HepG2 (cell line): ENCODE data around the gene PRR15L. TPM values are rescaled to one million over a fixed set of nuclear protein-coding genes. Genes with fewer than 3 reads are reported as not detected.

Experiments
- ATF4 ChIP-seq, 2 experiments: fragments of 450-650 bp in 1 of 2; sonication (generic) in 1 of 2; formaldehyde crosslinking; IDR thresholded peaks; 2 replicates each; pipeline versions ENCODE4 v1.5.0 to v1.8.0; 2020 to 2022; ENCODE audit warnings: mild to moderate bottlenecking in 1 of 2, missing genetic modification reagents in 1 of 2
- DPF2 ChIP-seq: sonication (generic); formaldehyde crosslinking; IDR thresholded peaks from 2 replicates; pipeline ENCODE4 v1.4.0; 2020; ENCODE audit warnings: mild to moderate bottlenecking, low read depth, missing genetic modification reagents, borderline replicate concordance
- ERF ChIP-seq: IDR thresholded peaks from 2 replicates; pipeline ENCODE4 v1.6.1; 2018; ENCODE audit warnings: missing biosample characterization, missing genetic modification reagents
- GMEB2 ChIP-seq: IDR thresholded peaks from 2 replicates; pipeline ENCODE4 v1.6.1; 2016; ENCODE audit warnings: missing biosample characterization, missing genetic modification reagents, low read depth
- GTF3A ChIP-seq: sonication (generic); formaldehyde crosslinking; conservative IDR thresholded peaks from 2 replicates; pipeline ENCODE4 v1.4.0; 2020; ENCODE audit warnings: mild to moderate bottlenecking, missing genetic modification reagents
- HMG20A ChIP-seq: IDR thresholded peaks from 2 replicates; pipeline ENCODE4 v1.6.1; 2016; ENCODE audit warnings: borderline replicate concordance
- HNF4A ChIP-seq: sonication (generic); formaldehyde crosslinking; IDR thresholded peaks from 2 replicates; pipeline ENCODE4 v1.4.0; 2020; ENCODE audit warnings: missing genetic modification reagents
- HNRNPUL1 ChIP-seq: fragments of 200-400 bp; formaldehyde crosslinking; IDR thresholded peaks from 2 replicates; pipeline ENCODE4 v1.6.1; 2017; ENCODE audit warnings: low read depth, mild to moderate bottlenecking, low read length, moderate library complexity
- KLF12 ChIP-seq: sonication (generic); formaldehyde crosslinking; IDR thresholded peaks from 2 replicates; pipeline ENCODE4 v1.4.0; 2020; ENCODE audit warnings: missing genetic modification reagents, borderline replicate concordance
- KLF16 ChIP-seq, 2 experiments: sonication (generic) in 1 of 2; formaldehyde crosslinking in 1 of 2; IDR thresholded peaks; 2 replicates each; pipeline versions ENCODE4 v1.6.1 to v1.8.0; 2016 to 2023; ENCODE audit warnings: missing genetic modification reagents in 2 of 2, missing compliant biosample characterization in 1 of 2
- MAF1 ChIP-seq: sonication (generic); formaldehyde crosslinking; IDR thresholded peaks from 2 replicates; pipeline ENCODE4 v1.5.0; 2020; ENCODE audit warnings: missing genetic modification reagents, borderline replicate concordance
- NR0B2 ChIP-seq: sonication (generic); formaldehyde crosslinking; IDR thresholded peaks from 2 replicates; pipeline ENCODE4 v1.4.0; 2020; ENCODE audit warnings: mild to moderate bottlenecking, missing genetic modification reagents
- NR2F2 ChIP-seq: IDR thresholded peaks from 2 replicates; pipeline ENCODE4 v1.6.1; 2012; ENCODE audit warnings: low read depth, inconsistent platforms, borderline replicate concordance
- NR2F6 ChIP-seq, 2 experiments: IDR thresholded peaks; 2 replicates each; pipeline ENCODE4 v1.6.1; 2016; ENCODE audit warnings: antibody characterized with exemption in 1 of 2, mild to moderate bottlenecking in 1 of 2
- RXRB ChIP-seq: IDR thresholded peaks from 2 replicates; pipeline ENCODE4 v1.6.1; 2016; ENCODE audit warnings: borderline replicate concordance, missing genetic modification reagents, missing compliant biosample characterization
- SMC3 ChIP-seq: IDR thresholded peaks from 2 replicates; pipeline ENCODE4 v1.6.1; 2011; ENCODE audit warnings: low read length, improper control_type of control experiment
- TOE1 ChIP-seq: sonication (generic); formaldehyde crosslinking; IDR thresholded peaks from 2 replicates; pipeline ENCODE4 v1.4.0; 2020; ENCODE audit warnings: mild to moderate bottlenecking, missing genetic modification reagents
- YY1 ChIP-seq: IDR thresholded peaks from 2 replicates; pipeline ENCODE4 v1.6.1; 2011; ENCODE audit warnings: low read length, low read depth, moderate library complexity, mild to moderate bottlenecking; ENCODE audit not compliant: insufficient read depth, insufficient replicate concordance
- ZBTB2 ChIP-seq: sonication (generic); formaldehyde crosslinking; IDR thresholded peaks from 2 replicates; pipeline ENCODE4 v1.8.0; 2022; ENCODE audit warnings: low read depth, missing genetic modification reagents
- ZFP91 ChIP-seq: sonication (generic); formaldehyde crosslinking; IDR thresholded peaks from 2 replicates; pipeline ENCODE4 v1.9.0; 2022; ENCODE audit warnings: missing genetic modification reagents, mild to moderate bottlenecking, borderline replicate concordance
- ZNF460 ChIP-seq: sonication (generic); formaldehyde crosslinking; IDR thresholded peaks from 2 replicates; pipeline ENCODE4 v1.5.1; 2020; ENCODE audit warnings: missing genetic modification reagents, mild to moderate bottlenecking, borderline replicate concordance
- ZNF672 ChIP-seq: sonication (generic); formaldehyde crosslinking; IDR thresholded peaks from 2 replicates; pipeline ENCODE4 v1.8.1; 2022; ENCODE audit warnings: missing genetic modification reagents
- ZNF775 ChIP-seq: sonication (generic); formaldehyde crosslinking; IDR thresholded peaks from 2 replicates; pipeline ENCODE4 v1.4.0; 2020; ENCODE audit warnings: missing genetic modification reagents, mild to moderate bottlenecking, moderate library complexity, borderline replicate concordance
- ZSCAN9 ChIP-seq: IDR thresholded peaks from 2 replicates; pipeline ENCODE4 v1.6.1; 2016; ENCODE audit warnings: borderline replicate concordance
- polyA plus RNA-seq, 8 experiments: library from polyadenylated mRNA; depleted of rRNA in 3 of 8; stranded (reverse) in 7 of 8; unstranded in 1 of 8; fragments of >200 nt; fragmentation: Illumina TruSeq in 4 of 8; extraction: Trizol in 4 of 8; gene quantifications; 2 replicates each; pipeline versions ENCODE4 v1.2.1 to v1.2.3, GENCODE V29; 2011 to 2016; ENCODE audit warnings: low read depth in 4 of 8, missing spikeins in 1 of 8, mixed read lengths in 1 of 8; ENCODE audit not compliant: insufficient read depth in 1 of 8
- total RNA-seq, 5 experiments: library from RNA; depleted of rRNA; stranded (reverse); fragments of >200 nt; fragmentation: Illumina TruSeq; extraction: Trizol; gene quantifications; 2 replicates each; pipeline ENCODE4 v1.2.3, GENCODE V29; 2016; ENCODE audit warnings: low read depth in 1 of 5

PRR15L gene
- total and polyA plus RNA-seq, 2 of the 13 experiments (the other 11 are each of a cell fraction or from before 2014, with no cell fraction given): 0.44 to 2.0 TPM

GRCh38 chr17:47931848-47932247 lies 25.8 kb downstream of the PRR15L start (continued):
- TF ChIP-seq NR2F6 (IDR thresholded peaks at IDR 0.05) (peak; percentile 55), NR2F6 (CRISPR knock-in tag; IDR thresholded peaks at IDR 0.05) (peak; percentile 64; the same call in 1 of the 2 replicates), GTF3A (no peak), TOE1 (CRISPR knock-in tag) (no peak), ZSCAN9 (CRISPR knock-in tag) (no peak), MAF1 (no peak), NR2F2 (peak; percentile 75), ZNF775 (no peak), GMEB2 (no peak), ZNF460 (CRISPR knock-in tag) (no peak), ZBTB2 (CRISPR knock-in tag) (no peak), ZFP91 (0 out of 2 replicates have a peak, but pooled peaks have one; percentile 3), YY1 (no peak), ZNF672 (CRISPR knock-in tag) (no peak), HNRNPUL1 (no peak), ATF4 (CRISPR knock-in tag; IDR thresholded peaks at IDR 0.05) (no peak), HMG20A (CRISPR knock-in tag) (peak; percentile 16; the same call in 1 of the 2 replicates), NR0B2 (CRISPR knock-in tag) (no peak), HNF4A (CRISPR knock-in tag) (peak; percentile 10; the same call in 1 of the 2 replicates), SMC3 (no peak), DPF2 (peak; percentile 52; the same call in 1 of the 2 replicates), KLF12 (CRISPR knock-in tag) (no peak), ERF (CRISPR knock-in tag) (0 out of 2 replicates have a peak, but pooled peaks have one; percentile 35), RXRB (0 out of 2 replicates have a peak, but pooled peaks have one; percentile 13), KLF16 (CRISPR knock-in tag; IDR thresholded peaks at IDR 0.05) (0 out of 4 replicates have a peak, but pooled peaks of 1 of the 2 experiments have one; percentile 13)
